PC-3 (cell line): ENCODE measurements around the gene SLC44A2. TPM values are rescaled to one million over a fixed set of nuclear protein-coding genes. Genes with fewer than 3 reads are reported as not detected.

Experiments used
- ATAC-seq: fragments of 200-7000 bp; cut with Tn5 transposase; 2 replicates; pipeline ENCODE4 v1.9.1; 2020; ENCODE audit warnings: mild to moderate bottlenecking, moderate library complexity
- Bru-seq: library from RNA; stranded (reverse); fragments of 400-500 nt; gene quantifications from one replicate; lab custom pipeline; 2021; lab: Mats Ljungman, UMichigan
- BruChase-seq, 2 experiments: library from RNA; stranded (reverse); fragments of 400-500 nt; gene quantifications; one replicate each; lab custom pipeline; 2021; lab: Mats Ljungman, UMichigan
- BruUV-seq: library from RNA; stranded (reverse); fragments of 400-500 nt; replicated peaks from 2 replicates; lab custom pipeline; 2021; lab: Mats Ljungman, UMichigan
- CTCF ChIA-PET: fragments of 300-600 bp; sonication (Branson Sonifier 250); formaldehyde crosslinking; loops from one replicate; lab custom pipeline; 2022; ENCODE audit warnings: antibody characterized with exemption; lab: Charles Lee
- POLR2A ChIA-PET: fragments of 300-600 bp; sonication (Branson Sonifier 250); formaldehyde crosslinking; loops from one replicate; lab custom pipeline; 2022; ENCODE audit warnings: antibody characterized with exemption; ENCODE audit not compliant: unreplicated experiment; lab: Charles Lee
- DNase-seq: peaks from one replicate; pipeline ENCODE4 v3.0.0-alpha.2; 2015
- H2AFZ ChIP-seq: fragments of 300-600 bp; sonication (generic); 2 replicates; pipeline ENCODE4 v1.6.0; 2016; ENCODE audit warnings: antibody characterized with exemption, low read length
- H3F3A ChIP-seq: fragments of 300-600 bp; sonication (generic); one replicate; pipeline ENCODE4 v1.6.0; 2017; ENCODE audit warnings: antibody characterized with exemption, low read length, control low read depth, mild to moderate bottlenecking; ENCODE audit not compliant: unreplicated experiment
- H3K27ac ChIP-seq: fragments of 300-600 bp; sonication (generic); 2 replicates; pipeline ENCODE4 v1.5.1; 2016; ENCODE audit warnings: mild to moderate bottlenecking, low read length
- H3K27me3 ChIP-seq: fragments of 300-600 bp; sonication (generic); 2 replicates; pipeline ENCODE4 v1.6.1; 2016; ENCODE audit warnings: low read length, mixed read lengths
- H3K36me3 ChIP-seq: fragments of 300-600 bp; sonication (generic); 2 replicates; pipeline ENCODE4 v1.6.1; 2016; ENCODE audit warnings: low read depth, mixed run types, low read length, mixed read lengths
- H3K4me1 ChIP-seq: fragments of 300-600 bp; sonication (generic); 2 replicates; pipeline ENCODE4 v1.5.1; 2016; ENCODE audit warnings: low read length; ENCODE audit not compliant: insufficient read depth
- H3K4me2 ChIP-seq: fragments of 300-600 bp; sonication (generic); 2 replicates; pipeline ENCODE4 v1.6.0; 2016; ENCODE audit warnings: low read length
- H3K4me3 ChIP-seq: fragments of 300-600 bp; sonication (generic); 2 replicates; pipeline ENCODE4 v1.5.1; 2016; ENCODE audit warnings: mild to moderate bottlenecking, low read length, mixed read lengths
- H3K79me2 ChIP-seq: fragments of 300-600 bp; sonication (generic); 2 replicates; pipeline ENCODE4 v1.6.1; 2017; ENCODE audit warnings: low read length, mixed read lengths
- H3K9ac ChIP-seq: fragments of 300-600 bp; sonication (generic); 2 replicates; pipeline ENCODE4 v1.6.0; 2016; ENCODE audit warnings: mild to moderate bottlenecking, low read length
- H3K9me2 ChIP-seq: fragments of 300-600 bp; sonication (generic); replicated peaks from 2 replicates; pipeline ENCODE4 v1.6.1; 2016; ENCODE audit warnings: mixed run types, low read length, mixed read lengths
- H3K9me3 ChIP-seq: fragments of 300-600 bp; sonication (generic); 2 replicates; pipeline ENCODE4 v1.6.1; 2016; ENCODE audit warnings: low read length, mixed read lengths
- H4K20me1 ChIP-seq: fragments of 300-600 bp; sonication (generic); 2 replicates; pipeline ENCODE4 v1.6.1; 2016; ENCODE audit warnings: low read length, mixed read lengths
- CTCF ChIP-seq: fragments of 300-600 bp; sonication (generic); conservative IDR thresholded peaks from 2 replicates; pipeline ENCODE4 v1.5.1; 2017; ENCODE audit warnings: antibody characterized with exemption, low read depth, mild to moderate bottlenecking, low read length
- EZH2 ChIP-seq: fragments of 300-600 bp; sonication (generic); IDR thresholded peaks from one replicate; pipeline ENCODE4 v1.6.1; 2017; ENCODE audit warnings: antibody characterized with exemption, mild to moderate bottlenecking, low read length; ENCODE audit not compliant: unreplicated experiment
- EZH2phosphoT487 ChIP-seq: fragments of 300-600 bp; sonication (generic); IDR thresholded peaks from 2 replicates; pipeline ENCODE4 v1.6.1; 2018; ENCODE audit warnings: mild to moderate bottlenecking, antibody characterized with exemption, low read length, borderline replicate concordance
- intact Hi-C: fragments of 100-400 bp; cut with micrococcal nuclease; formaldehyde crosslinking; loops from 2 replicates; pipeline ENCODE4 v1.9.0; 2023
- long read RNA-seq: library from polyadenylated mRNA; unstranded; transcript quantifications from one replicate; pipeline ENCODE4 v2.0.0, GENCODE V29; 2021; ENCODE audit not compliant: unreplicated experiment
- total RNA-seq: library from RNA; depleted of rRNA; stranded (reverse); fragments of >200 nt; gene quantifications from 2 replicates; pipeline ENCODE4 v1.2.3, GENCODE V29; 2014; rRNA removed

The SLC44A2 gene
- total RNA-seq (63.9 and 87.3 TPM in 2 replicates), Bru-seq, nascent RNA (percentile 52 among the genes with signal in this experiment), BruChase-seq, experiment 1, labeled RNA remaining after a 6-hour chase (percentile 71 among the genes with signal in this experiment), BruChase-seq, experiment 2, labeled RNA remaining after a 2-hour chase (percentile 57 among the genes with signal in this experiment)
- long read RNA-seq, transcript SLC44A2-202 (22 exons, 3,301 nt): minor isoform, 43 of 196 reads
- long read RNA-seq, transcript SLC44A2-210 (8 exons, 2,577 nt): minor isoform, 5 of 196 reads
- long read RNA-seq, transcript SLC44A2-201 (22 exons, 3,671 nt): major isoform, 82 of 196 reads
- long read RNA-seq, partial matches to known transcripts: 54 of 196 reads
- long read RNA-seq, other reads (novel, unspliced or antisense): 11 of 196 reads

GRCh38 chr19:10625003-10625761, at the start of gene SLC44A2:
TSS of gene SLC44A2 (plus strand) at chr19:10625553. CDS start at chr19:10625634, 81 bp downstream.
- peaks cover 20% of the 10 kb centered on the region for H3K79me2 ChIP-seq
- H3K4me3 ChIP-seq: peak within 1 kb of the TSS; percentile 84
- no peaks in the 10 kb centered on the region for H3K9me2 ChIP-seq
- H3K27me3 ChIP-seq: no peaks in the 10 kb centered on the region
- peak within 1 kb of the TSS; percentile 95 for H3K4me2 ChIP-seq
- peaks cover 21% of the 10 kb centered on the region for H3K4me1 ChIP-seq
- no peaks in the 10 kb centered on the region for H3F3A ChIP-seq
- no peaks in the 10 kb centered on the region for H4K20me1 ChIP-seq
- no TSS peak for BruUV-seq
- H3K27ac ChIP-seq: peak within 1 kb of the TSS; percentile 38
- POLR2A ChIA-PET: interaction anchor here (0.6 kb wide), 2 partner anchors 31 to 557 kb away, joined by 3 to 9 read pairs; no protein-coding TSS in a partner anchor
- peaks cover 6% of the 10 kb centered on the region; the same call in 1 of the 2 replicates for H3K36me3 ChIP-seq
- peak; percentile 98 for ATAC-seq
- H3K9me3 ChIP-seq: no peaks in the 10 kb centered on the region
- CTCF ChIA-PET: interaction anchor here (0.6 to 1.2 kb wide), 2 partner anchors 16 to 19 kb away, joined by 7 to 12 read pairs; no protein-coding TSS in a partner anchor
- H2AFZ ChIP-seq: peak within 1 kb of the TSS; percentile 76
- TF ChIP-seq EZH2phosphoT487: no peak
- no peak for TF ChIP-seq CTCF
- H3K9ac ChIP-seq: peak within 1 kb of the TSS; percentile 73
- peak; percentile 95 for DNase-seq
- intact Hi-C loops: loop anchor here (1.0 kb wide), 1 partner anchor 44 kb away; no protein-coding TSS in a partner anchor

- H3K4me2 ChIP-seq: no peak overlapping the region
- no peak overlapping the region for H2AFZ ChIP-seq
- no peaks in the 10 kb centered on the region for H3K9me3 ChIP-seq
- TF ChIP-seq EZH2phosphoT487 (no peak), EZH2 (no peak)
- intact Hi-C loops: no loop called here
- no peaks in the 10 kb centered on the region for H4K20me1 ChIP-seq
- ChIA-PET POLR2A (no interaction called here), CTCF (no interaction called here)
- no TSS peak for BruUV-seq
- H3F3A ChIP-seq: no peaks in the 10 kb centered on the region
- H3K36me3 ChIP-seq: no peaks in the 10 kb centered on the region; the same call in 1 of the 2 replicates
- no peak overlapping the region for H3K4me3 ChIP-seq
- H3K4me1 ChIP-seq: no peaks in the 10 kb centered on the region
- no peaks in the 10 kb centered on the region for H3K9me2 ChIP-seq
- H3K9ac ChIP-seq: no peak overlapping the region
- no peak overlapping the region for H3K27ac ChIP-seq
- DNase-seq (no peak), ATAC-seq (no peak)
- no peaks in the 10 kb centered on the region for H3K27me3 ChIP-seq
- no peaks in the 10 kb centered on the region for H3K79me2 ChIP-seq
Measured at GRCh38 chr19:10577951-10578350, 47.4 kb upstream of the SLC44A2 start.

- H4K20me1 ChIP-seq: no peaks in the 10 kb centered on the region
- DNase-seq (peak; percentile 98), ATAC-seq (peak; percentile 91)
- no peaks in the 10 kb centered on the region for H3K9me2 ChIP-seq
- TF ChIP-seq CTCF (peak; percentile 99), EZH2 (no peak)
- H3K4me2 ChIP-seq: peak overlapping the region; percentile 49
- no peaks in the 10 kb centered on the region for H3F3A ChIP-seq
- no peaks in the 10 kb centered on the region for H3K4me1 ChIP-seq
- ChIA-PET CTCF (interaction anchor here (0.5 to 3.8 kb wide), 9 partner anchors 17 to 278 kb away, joined by 3 to 90 read pairs (median 4); no protein-coding TSS in a partner anchor), POLR2A (no interaction called here)
- no peak overlapping the region for H3K4me3 ChIP-seq
- no peaks in the 10 kb centered on the region; the same call in 1 of the 2 replicates for H3K36me3 ChIP-seq
- no peaks in the 10 kb centered on the region for H3K27me3 ChIP-seq
- intact Hi-C loops: loop anchor here (1.0 kb wide), 3 partner anchors 44 to 118 kb away; partner anchors contain the start of gene SLC44A2
- H2AFZ ChIP-seq: peak overlapping the region; percentile 85
- no peak overlapping the region for H3K9ac ChIP-seq
- H3K79me2 ChIP-seq: no peaks in the 10 kb centered on the region
- no TSS peak for BruUV-seq
- no peak overlapping the region for H3K27ac ChIP-seq
- H3K9me3 ChIP-seq: no peaks in the 10 kb centered on the region
Measured at GRCh38 chr19:10580979-10581631, 44.2 kb upstream of the SLC44A2 start.
